Ovary (tissue), 3 donors: ENCODE results near the gene MYO9A.

ENCODE experiments used
- CTCF ChIP-seq, 3 donors: fragments of 450-650 bp in 2 of 3; fragments of 200-600 bp in 1 of 3; IDR thresholded peaks; one replicate each; pipeline versions ENCODE4 v1.5.1 to v1.8.0; 2016 to 2022; ENCODE audit warnings: antibody characterized with exemption in 3 of 3, mild to moderate bottlenecking in 1 of 3
- EP300 ChIP-seq: sonication (generic); formaldehyde crosslinking; IDR thresholded peaks from one replicate; pipeline ENCODE4 v1.6.1; 2017; ENCODE audit warnings: antibody characterized with exemption
- POLR2A ChIP-seq: fragments of 450-650 bp; IDR thresholded peaks from one replicate; pipeline ENCODE4 v1.6.1; 2017; ENCODE audit warnings: antibody characterized with exemption, mild to moderate bottlenecking, moderate library complexity
- donor health status: DM: no; HTN: no; CAD: no.

- no peak for TF ChIP-seq CTCF (IDR thresholded peaks at IDR 0.05)
- TF ChIP-seq EP300 = no peak
- TF ChIP-seq POLR2A = no peak
Measured at GRCh38 chr15:71893691-71894090, 224.3 kb downstream of the MYO9A start.
